GM18526 (cell line): ENCODE results near the gene C11orf21.

Experiments
- POLR2A ChIP-seq: IDR thresholded peaks from 3 replicates; pipeline ENCODE4 v1.6.1; 2011; ENCODE audit not compliant: insufficient read length; ENCODE audit errors: extremely low read depth

Gene C11orf21

GRCh38 chr11:2325123-2325522, 23.4 kb upstream of the C11orf21 start:
- TF ChIP-seq POLR2A = no peak

GRCh38 chr11:2321311-2321683, 19.6 kb upstream of the C11orf21 start:
- no peak for TF ChIP-seq POLR2A

GRCh38 chr11:2320568-2321310, 19.0 kb upstream of the C11orf21 start:
- no peak for TF ChIP-seq POLR2A

GRCh38 chr11:2319791-2320472, 18.2 kb upstream of the C11orf21 start:
- TF ChIP-seq POLR2A = no peak

- no peak for TF ChIP-seq POLR2A
Observed at GRCh38 chr11:2318707-2319106, 17.0 kb upstream of the C11orf21 start.

GRCh38 chr11:2318123-2318522, 16.4 kb upstream of the C11orf21 start:
- no peak for TF ChIP-seq POLR2A

GRCh38 chr11:2317354-2318050, 15.8 kb upstream of the C11orf21 start:
- no peak for TF ChIP-seq POLR2A

GRCh38 chr11:2316963-2317244, 15.2 kb upstream of the C11orf21 start:
- TF ChIP-seq POLR2A = no peak

GRCh38 chr11:2316169-2316962, 14.6 kb upstream of the C11orf21 start:
- no peak for TF ChIP-seq POLR2A

GRCh38 chr11:2315395-2316168, 13.9 kb upstream of the C11orf21 start:
- TF ChIP-seq POLR2A = no peak

GRCh38 chr11:2314525-2315394, 13.0 kb upstream of the C11orf21 start:
- no peak for TF ChIP-seq POLR2A

GRCh38 chr11:2314136-2314524, 12.4 kb upstream of the C11orf21 start:
- no peak for TF ChIP-seq POLR2A

- TF ChIP-seq POLR2A = no peak
Observed at GRCh38 chr11:2313051-2313951, 11.6 kb upstream of the C11orf21 start.
